ENCODE measurements around the gene HNRNPM.

DNA sequence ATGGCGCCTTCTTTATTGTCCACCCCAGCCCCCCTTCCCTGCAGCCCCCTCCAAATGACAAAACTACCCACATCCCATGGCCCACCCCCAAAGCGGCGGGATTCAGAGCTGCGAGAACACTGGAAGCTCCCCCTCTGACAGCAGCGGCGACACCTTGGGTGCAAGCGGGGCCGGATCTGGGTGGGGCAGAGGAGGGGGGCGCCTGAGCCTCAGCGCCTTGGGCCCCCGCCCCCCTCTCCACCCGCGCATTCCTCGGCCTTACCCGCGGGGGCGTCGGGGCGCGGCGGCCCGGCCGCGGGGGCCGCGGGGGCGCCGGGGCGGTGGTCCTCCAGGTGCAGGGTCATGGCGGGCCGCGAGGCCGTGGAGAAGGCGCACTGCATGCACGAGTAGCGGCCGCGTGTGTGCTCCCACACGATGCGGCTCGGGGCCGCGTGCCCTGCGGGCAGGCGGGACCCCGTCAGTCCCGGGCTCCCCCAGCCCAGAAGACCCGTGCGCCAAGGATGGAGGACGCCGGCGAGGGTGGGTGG lies 65.9 kb downstream of the HNRNPM start:
- TF ChIP-seq ARNT (IDR thresholded peaks at IDR 0.05): no peak
- no peak for TF ChIP-seq NFRKB (IDR thresholded peaks at IDR 0.05)
- no peak for TF ChIP-seq SP1 (IDR thresholded peaks at IDR 0.05)
- no peak for TF ChIP-seq FOXK2 (IDR thresholded peaks at IDR 0.05)
- no peak for TF ChIP-seq ELF4 (IDR thresholded peaks at IDR 0.05)

Measured in HEK293T (cell line).